ENCODE measurements around the gene CYTH3. TPM values are rescaled to one million over a fixed set of nuclear protein-coding genes. Genes with fewer than 3 reads are reported as not detected.

CYTH3 gene
- total and polyA plus RNA-seq, 2 of the 13 experiments (the other 11 are each of a cell fraction or from before 2014, with no cell fraction given): 3.1 to 3.8 TPM

GRCh38 chr7:6157685-6158423, 114.6 kb downstream of the CYTH3 start (continued):
- no peak for TF ChIP-seq PATZ1 (CRISPR knock-in tag; IDR thresholded peaks at IDR 0.05)

DNA sequence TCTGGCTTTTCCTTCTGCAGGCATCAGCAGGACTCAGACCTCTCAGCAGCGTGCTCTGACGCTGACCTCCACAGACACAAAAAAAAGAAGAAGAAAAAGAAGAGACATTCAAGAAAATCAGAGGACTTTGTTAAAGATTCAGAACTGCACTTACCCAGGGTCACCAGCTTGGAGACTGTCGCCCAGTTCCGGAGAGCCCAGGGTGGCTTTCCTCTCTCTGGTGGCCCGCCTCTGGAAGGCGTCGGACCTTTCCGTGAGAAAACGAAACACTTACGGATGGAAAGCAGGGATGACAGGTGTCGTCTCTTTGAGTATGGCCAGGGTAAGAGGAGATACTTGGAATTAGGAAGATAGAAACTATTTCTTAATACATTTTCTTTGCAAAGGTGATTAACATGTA, 115.7 kb downstream of the CYTH3 start:
- Histone ChIP-seq H3K36me3 (replicated peaks in 1 of 2; ENCODE audit: control insufficient read depth in 1 of 2, insufficient read depth in 2 of 2, low read length in 2 of 2) (peaks cover 13 to 47% of the 10 kb centered on the region in 2 experiments; a peak in 4 of 5 replicates), H3K27me3 (ENCODE audit: control insufficient read depth in 1 of 2, insufficient read depth in 2 of 2, low read length in 2 of 2) (no peaks in the 10 kb centered on the region), H3K4me2 (ENCODE audit: low read depth, low read length) (no peak overlapping the region), H2AFZ (ENCODE audit: low read length) (no peak overlapping the region), H3K27ac (ENCODE audit: extremely low read length, insufficient read depth, low read length) (no peak overlapping the region), H3K4me3 (replicated peaks in 1 of 3; ENCODE audit: insufficient read depth in 1 of 3, low read depth in 2 of 3, low read length in 3 of 3) (no peak overlapping the region), H3K9ac (ENCODE audit: insufficient read depth, low read depth, low read length) (no peak overlapping the region), H3K79me2 (ENCODE audit: insufficient read depth, low read length) (no peaks in the 10 kb centered on the region), H3K4me1 (ENCODE audit: insufficient read depth, low read length) (no peaks in the 10 kb centered on the region), H4K20me1 (ENCODE audit: insufficient read depth, low read length) (no peaks in the 10 kb centered on the region), H3K9me3 (ENCODE audit: low read length) (no peaks in the 10 kb centered on the region)
- FAIRE-seq (no peak), ATAC-seq (no peak), DNase-seq (ENCODE audit: low spot score) (no peak)
- BruUV-seq (replicated peaks): no TSS peak
- intact Hi-C loops (cut with micrococcal nuclease; ENCODE audit: unreplicated experiment): no loop called here
- in situ Hi-C loops (cut with HindIII; ENCODE audit: extremely low pct_ligation_motif_present, low pct_unique_long_range_greater_than_20kb): no loop called here
- ChIA-PET POLR2A (no interaction called here), CTCF (ENCODE audit: low intra/inter-chr PET ratio, low total read pairs) (no interaction called here)
- WGBS (ENCODE audit: low lambda C conversion rate): 99% methylated on average over 11 of the region's 11 CpGs
- TF ChIP-seq ATM (IDR thresholded peaks at IDR 0.05; ENCODE audit: borderline replicate concordance) (no peak), NR0B2 (CRISPR knock-in tag; IDR thresholded peaks at IDR 0.05) (no peak), CBFB (CRISPR knock-in tag; IDR thresholded peaks at IDR 0.05) (no peak), ZNF30 (CRISPR knock-in tag; IDR thresholded peaks at IDR 0.05) (no peak), NCOR1 (IDR thresholded peaks at IDR 0.05; ENCODE audit: borderline replicate concordance, low read length) (no peak), ZC3H13 (CRISPR knock-in tag; IDR thresholded peaks at IDR 0.05) (no peak), ZBTB34 (CRISPR knock-in tag; IDR thresholded peaks at IDR 0.05) (no peak), RCOR2 (CRISPR knock-in tag; IDR thresholded peaks at IDR 0.05) (no peak), CEBPB (IDR thresholded peaks at IDR 0.05; ENCODE audit: borderline replicate concordance, low read depth, low read length) (no peak), THAP8 (CRISPR knock-in tag; IDR thresholded peaks at IDR 0.05; ENCODE audit: borderline replicate concordance) (no peak)
- TF ChIP-seq, protein P1, sequence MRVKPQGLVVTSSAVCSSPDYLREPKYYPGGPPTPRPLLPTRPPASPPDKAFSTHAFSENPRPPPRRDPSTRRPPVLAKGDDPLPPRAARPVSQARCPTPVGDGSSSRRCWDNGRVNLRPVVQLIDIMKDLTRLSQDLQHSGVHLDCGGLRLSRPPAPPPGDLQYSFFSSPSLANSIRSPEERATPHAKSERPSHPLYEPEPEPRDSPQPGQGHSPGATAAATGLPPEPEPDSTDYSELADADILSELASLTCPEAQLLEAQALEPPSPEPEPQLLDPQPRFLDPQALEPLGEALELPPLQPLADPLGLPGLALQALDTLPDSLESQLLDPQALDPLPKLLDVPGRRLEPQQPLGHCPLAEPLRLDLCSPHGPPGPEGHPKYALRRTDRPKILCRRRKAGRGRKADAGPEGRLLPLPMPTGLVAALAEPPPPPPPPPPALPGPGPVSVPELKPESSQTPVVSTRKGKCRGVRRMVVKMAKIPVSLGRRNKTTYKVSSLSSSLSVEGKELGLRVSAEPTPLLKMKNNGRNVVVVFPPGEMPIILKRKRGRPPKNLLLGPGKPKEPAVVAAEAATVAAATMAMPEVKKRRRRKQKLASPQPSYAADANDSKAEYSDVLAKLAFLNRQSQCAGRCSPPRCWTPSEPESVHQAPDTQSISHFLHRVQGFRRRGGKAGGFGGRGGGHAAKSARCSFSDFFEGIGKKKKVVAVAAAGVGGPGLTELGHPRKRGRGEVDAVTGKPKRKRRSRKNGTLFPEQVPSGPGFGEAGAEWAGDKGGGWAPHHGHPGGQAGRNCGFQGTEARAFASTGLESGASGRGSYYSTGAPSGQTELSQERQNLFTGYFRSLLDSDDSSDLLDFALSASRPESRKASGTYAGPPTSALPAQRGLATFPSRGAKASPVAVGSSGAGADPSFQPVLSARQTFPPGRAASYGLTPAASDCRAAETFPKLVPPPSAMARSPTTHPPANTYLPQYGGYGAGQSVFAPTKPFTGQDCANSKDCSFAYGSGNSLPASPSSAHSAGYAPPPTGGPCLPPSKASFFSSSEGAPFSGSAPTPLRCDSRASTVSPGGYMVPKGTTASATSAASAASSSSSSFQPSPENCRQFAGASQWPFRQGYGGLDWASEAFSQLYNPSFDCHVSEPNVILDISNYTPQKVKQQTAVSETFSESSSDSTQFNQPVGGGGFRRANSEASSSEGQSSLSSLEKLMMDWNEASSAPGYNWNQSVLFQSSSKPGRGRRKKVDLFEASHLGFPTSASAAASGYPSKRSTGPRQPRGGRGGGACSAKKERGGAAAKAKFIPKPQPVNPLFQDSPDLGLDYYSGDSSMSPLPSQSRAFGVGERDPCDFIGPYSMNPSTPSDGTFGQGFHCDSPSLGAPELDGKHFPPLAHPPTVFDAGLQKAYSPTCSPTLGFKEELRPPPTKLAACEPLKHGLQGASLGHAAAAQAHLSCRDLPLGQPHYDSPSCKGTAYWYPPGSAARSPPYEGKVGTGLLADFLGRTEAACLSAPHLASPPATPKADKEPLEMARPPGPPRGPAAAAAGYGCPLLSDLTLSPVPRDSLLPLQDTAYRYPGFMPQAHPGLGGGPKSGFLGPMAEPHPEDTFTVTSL (CRISPR knock-in tag; IDR thresholded peaks at IDR 0.05; ENCODE audit: borderline replicate concordance): no peak
